ENCODE results near the gene GARRE1.
"Not testable (repeated sequence)": the region's sequence is repeated elsewhere in the genome, so short reads cannot be mapped to it uniquely, and the experiment has no call there.

The GARRE1 gene

GRCh38 chr19:34216745-34217219 is 37.6 kb upstream of the GARRE1 start:
- DNase-seq (ENCODE audit: low spot score); H3K23ac ChIP-seq (ENCODE audit: low read depth, low read length, poor library complexity); H2BK120ac ChIP-seq (ENCODE audit: low read depth, low read length); H3K14ac ChIP-seq (ENCODE audit: low read length); H2AFZ ChIP-seq (ENCODE audit: low read length); H3K27me3 ChIP-seq (ENCODE audit: control insufficient read depth in 3 of 3, insufficient read depth in 3 of 3, low read depth in 1 of 3, low read length in 3 of 3); H3K4me3 ChIP-seq (ENCODE audit: low read length in 2 of 2); H3K4me2 ChIP-seq (ENCODE audit: insufficient read depth, low read length, poor library complexity, severe bottlenecking); H2AK5ac ChIP-seq (ENCODE audit: low read depth, low read length); H2BK12ac ChIP-seq (ENCODE audit: low read length); H3K4me1 ChIP-seq (ENCODE audit: control insufficient read depth in 2 of 2, insufficient read depth in 1 of 2, low read depth in 1 of 2, low read length in 2 of 2); H3K4ac ChIP-seq (ENCODE audit: low read length); H2BK5ac ChIP-seq (ENCODE audit: low read length); H3K18ac ChIP-seq (ENCODE audit: low read length); H2BK15ac ChIP-seq (ENCODE audit: low read length); H4K8ac ChIP-seq (ENCODE audit: low read depth, low read length); H3K27ac ChIP-seq (replicated peaks; ENCODE audit: low read length); H3K9ac ChIP-seq (ENCODE audit: low read depth, low read length, poor library complexity); H4K91ac ChIP-seq (ENCODE audit: low read depth, low read length, poor library complexity); H3K79me1 ChIP-seq (ENCODE audit: low read depth, low read length); H3K9me3 ChIP-seq (replicated peaks in 1 of 2; ENCODE audit: control insufficient read depth in 2 of 2, insufficient read depth in 1 of 2, low read depth in 1 of 2, low read length in 2 of 2): not testable (repeated sequence)
- peaks cover 22 to 96% of the 10 kb centered on the region in 2 donors for H3K36me3 ChIP-seq (replicated peaks in 1 of 2; ENCODE audit: control insufficient read depth in 2 of 2, insufficient read depth in 2 of 2, low read length in 2 of 2)
- no CpG with 5 or more reads among the region's 14 CpGs for WGBS, 2 donors (ENCODE audit: extremely low coverage in 2 of 2, insufficient read length in 2 of 2, insufficient replicate concordance in 1 of 2)

- peaks cover 30 to 96% of the 10 kb centered on the region in 2 donors for H3K36me3 ChIP-seq (replicated peaks in 1 of 2; ENCODE audit: control insufficient read depth in 2 of 2, insufficient read depth in 2 of 2, low read length in 2 of 2)
These were observed 36.2 kb upstream of the GARRE1 start for GRCh38 chr19:34217952-34218817.

DNA sequence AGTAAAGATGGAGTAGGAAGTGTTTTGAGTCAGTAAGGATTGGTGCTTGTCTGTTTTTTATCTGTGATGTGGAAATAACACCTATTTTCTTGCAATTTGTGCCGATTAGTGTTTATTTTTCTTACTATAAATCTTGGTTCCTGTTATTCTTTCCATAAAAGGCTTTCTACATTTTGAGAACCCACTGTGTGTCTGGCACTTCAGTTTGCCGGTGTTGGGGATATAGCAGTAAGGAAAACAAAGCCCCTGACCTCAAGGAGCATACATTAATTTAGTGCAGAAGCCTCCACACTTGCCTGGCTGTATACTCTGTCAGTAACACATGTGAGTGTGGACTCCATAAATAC is 35.6 kb upstream of the GARRE1 start:
- H2BK12ac ChIP-seq (ENCODE audit: low read length): no peak overlapping the region
- no CpG with 5 or more reads among the region's 2 CpGs for WGBS, 2 donors (ENCODE audit: extremely low coverage in 2 of 2, insufficient read length in 2 of 2, insufficient replicate concordance in 1 of 2)
- no peak overlapping the region for H3K14ac ChIP-seq (ENCODE audit: low read length)

More at GRCh38 chr19:34217952-34218817, 36.2 kb upstream of the GARRE1 start:
- no peak overlapping the region for H3K27ac ChIP-seq (replicated peaks; ENCODE audit: low read length)
- H3K9me3 ChIP-seq (replicated peaks in 1 of 2; ENCODE audit: control insufficient read depth in 2 of 2, insufficient read depth in 1 of 2, low read depth in 1 of 2, low read length in 2 of 2): no peaks in the 10 kb centered on the region
- H3K4me2 ChIP-seq (ENCODE audit: insufficient read depth, low read length, poor library complexity, severe bottlenecking): no peak overlapping the region
- H2AFZ ChIP-seq (ENCODE audit: low read length): no peak overlapping the region
- H3K4ac ChIP-seq (ENCODE audit: low read length): no peak overlapping the region
- WGBS, 2 donors (ENCODE audit: extremely low coverage in 2 of 2, insufficient read length in 2 of 2, insufficient replicate concordance in 1 of 2): no CpG with 5 or more reads among the region's 18 CpGs
- DNase-seq (ENCODE audit: low spot score): no peak
- no peak overlapping the region for H2AK5ac ChIP-seq (ENCODE audit: low read depth, low read length)
- H3K27me3 ChIP-seq (ENCODE audit: control insufficient read depth in 3 of 3, insufficient read depth in 3 of 3, low read depth in 1 of 3, low read length in 3 of 3): no peaks in the 10 kb centered on the region
- H2BK15ac ChIP-seq (ENCODE audit: low read length): no peak overlapping the region
- H3K18ac ChIP-seq (ENCODE audit: low read length): no peak overlapping the region
- no peak overlapping the region for H3K9ac ChIP-seq (ENCODE audit: low read depth, low read length, poor library complexity)
- H2BK12ac ChIP-seq (ENCODE audit: low read length): no peak overlapping the region
- no peak overlapping the region for H2BK120ac ChIP-seq (ENCODE audit: low read depth, low read length)
- no peak overlapping the region for H3K14ac ChIP-seq (ENCODE audit: low read length)
- no peaks in the 10 kb centered on the region for H3K79me1 ChIP-seq (ENCODE audit: low read depth, low read length)
- H4K91ac ChIP-seq (ENCODE audit: low read depth, low read length, poor library complexity): no peak overlapping the region
- no peak overlapping the region for H3K23ac ChIP-seq (ENCODE audit: low read depth, low read length, poor library complexity)
- no peaks in the 10 kb centered on the region for H3K4me1 ChIP-seq (ENCODE audit: control insufficient read depth in 2 of 2, insufficient read depth in 1 of 2, low read depth in 1 of 2, low read length in 2 of 2)
- H3K4me3 ChIP-seq (ENCODE audit: low read length in 2 of 2): no peak overlapping the region
- H2BK5ac ChIP-seq (ENCODE audit: low read length): no peak overlapping the region
- H4K8ac ChIP-seq (ENCODE audit: low read depth, low read length): no peak overlapping the region

GRCh38 chr19:34220472-34221063 is 33.8 kb upstream of the GARRE1 start:
- DNase-seq (ENCODE audit: low spot score): peak; percentile 23
- peaks cover 42 to 95% of the 10 kb centered on the region in 2 donors for H3K36me3 ChIP-seq (replicated peaks in 1 of 2; ENCODE audit: control insufficient read depth in 2 of 2, insufficient read depth in 2 of 2, low read length in 2 of 2)
- H3K27me3 ChIP-seq (ENCODE audit: control insufficient read depth in 3 of 3, insufficient read depth in 3 of 3, low read depth in 1 of 3, low read length in 3 of 3): no peaks in the 10 kb centered on the region

More for the DNA sequence above, 35.6 kb upstream of the GARRE1 start:
- Histone ChIP-seq H4K8ac (ENCODE audit: low read depth, low read length) (no peak overlapping the region), H3K27ac (replicated peaks; ENCODE audit: low read length) (no peak overlapping the region), H4K91ac (ENCODE audit: low read depth, low read length, poor library complexity) (no peak overlapping the region), H3K79me1 (ENCODE audit: low read depth, low read length) (no peaks in the 10 kb centered on the region), H3K9me3 (replicated peaks in 1 of 2; ENCODE audit: control insufficient read depth in 2 of 2, insufficient read depth in 1 of 2, low read depth in 1 of 2, low read length in 2 of 2) (no peaks in the 10 kb centered on the region), H2AFZ (ENCODE audit: low read length) (no peak overlapping the region), H3K4me1 (ENCODE audit: control insufficient read depth in 2 of 2, insufficient read depth in 1 of 2, low read depth in 1 of 2, low read length in 2 of 2) (no peaks in the 10 kb centered on the region), H2AK5ac (ENCODE audit: low read depth, low read length) (no peak overlapping the region), H3K23ac (ENCODE audit: low read depth, low read length, poor library complexity) (no peak overlapping the region), H3K18ac (ENCODE audit: low read length) (no peak overlapping the region), H3K4me3 (ENCODE audit: low read length in 2 of 2) (no peak overlapping the region), H3K4ac (ENCODE audit: low read length) (no peak overlapping the region), H2BK5ac (ENCODE audit: low read length) (no peak overlapping the region), H3K4me2 (ENCODE audit: insufficient read depth, low read length, poor library complexity, severe bottlenecking) (no peak overlapping the region), H2BK120ac (ENCODE audit: low read depth, low read length) (no peak overlapping the region), H2BK15ac (ENCODE audit: low read length) (no peak overlapping the region), H3K9ac (ENCODE audit: low read depth, low read length, poor library complexity) (no peak overlapping the region), H3K36me3 (replicated peaks in 1 of 2; ENCODE audit: control insufficient read depth in 2 of 2, insufficient read depth in 2 of 2, low read length in 2 of 2) (peaks cover 34 to 96% of the 10 kb centered on the region in 2 donors), H3K27me3 (ENCODE audit: control insufficient read depth in 3 of 3, insufficient read depth in 3 of 3, low read depth in 1 of 3, low read length in 3 of 3) (no peaks in the 10 kb centered on the region)
- DNase-seq (ENCODE audit: low spot score): no peak

More at GRCh38 chr19:34220472-34221063, 33.8 kb upstream of the GARRE1 start:
- Histone ChIP-seq H3K4me3 (ENCODE audit: low read length in 2 of 2) (no peak overlapping the region), H4K8ac (ENCODE audit: low read depth, low read length) (no peak overlapping the region), H3K18ac (ENCODE audit: low read length) (no peak overlapping the region), H3K27ac (replicated peaks; ENCODE audit: low read length) (no peak overlapping the region), H3K9me3 (replicated peaks in 1 of 2; ENCODE audit: control insufficient read depth in 2 of 2, insufficient read depth in 1 of 2, low read depth in 1 of 2, low read length in 2 of 2) (no peaks in the 10 kb centered on the region), H3K4me2 (ENCODE audit: insufficient read depth, low read length, poor library complexity, severe bottlenecking) (no peak overlapping the region), H3K9ac (ENCODE audit: low read depth, low read length, poor library complexity) (no peak overlapping the region), H2BK5ac (ENCODE audit: low read length) (no peak overlapping the region), H2BK12ac (ENCODE audit: low read length) (no peak overlapping the region), H3K14ac (ENCODE audit: low read length) (no peak overlapping the region), H2BK120ac (ENCODE audit: low read depth, low read length) (no peak overlapping the region), H4K91ac (ENCODE audit: low read depth, low read length, poor library complexity) (no peak overlapping the region), H3K4ac (ENCODE audit: low read length) (no peak overlapping the region), H3K23ac (ENCODE audit: low read depth, low read length, poor library complexity) (no peak overlapping the region), H3K4me1 (ENCODE audit: control insufficient read depth in 2 of 2, insufficient read depth in 1 of 2, low read depth in 1 of 2, low read length in 2 of 2) (no peaks in the 10 kb centered on the region), H3K79me1 (ENCODE audit: low read depth, low read length) (no peaks in the 10 kb centered on the region), H2AK5ac (ENCODE audit: low read depth, low read length) (no peak overlapping the region), H2BK15ac (ENCODE audit: low read length) (no peak overlapping the region), H2AFZ (ENCODE audit: low read length) (no peak overlapping the region)
- no CpG with 5 or more reads among the region's 4 CpGs for WGBS, 2 donors (ENCODE audit: extremely low coverage in 2 of 2, insufficient read length in 2 of 2, insufficient replicate concordance in 1 of 2)
